ENCODE results near the gene PPP1R1C. TPM values are rescaled to one million over a fixed set of nuclear protein-coding genes. Genes with fewer than 3 reads are reported as not detected.

The PPP1R1C gene
- total RNA-seq, 2 donors from 2014 or later, result 2.8 to 6.1 TPM

DNA sequence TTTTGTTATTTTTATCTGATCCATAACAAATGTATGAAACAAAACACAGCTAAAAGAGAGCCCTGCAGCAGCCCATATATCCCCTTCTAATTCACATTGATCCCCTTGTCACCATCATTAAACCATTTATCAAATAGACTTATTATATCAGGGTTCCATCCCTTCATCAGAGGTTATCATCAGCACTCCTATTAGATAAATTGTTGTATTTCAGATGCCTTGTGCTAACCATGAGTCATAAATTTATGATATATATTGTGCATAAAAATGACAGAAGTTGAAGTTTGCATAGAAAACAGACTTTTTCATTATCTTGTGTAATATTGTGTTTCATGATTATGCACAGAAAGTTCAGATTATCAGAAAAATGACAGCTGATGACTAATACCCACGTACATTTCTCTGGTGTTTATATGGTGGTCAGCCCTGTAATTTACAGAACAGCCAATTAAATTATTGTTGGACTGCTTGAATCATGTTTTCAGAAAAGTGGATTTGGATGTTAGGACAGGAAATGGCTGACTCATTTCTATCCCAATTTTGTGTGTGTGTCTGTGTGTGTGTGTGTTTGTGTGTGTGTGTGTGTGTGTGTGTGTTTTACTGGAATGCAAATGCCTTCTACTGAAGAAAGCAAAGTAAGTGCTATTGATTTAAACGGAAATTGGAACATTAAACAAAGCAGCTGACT lies 80.9 kb downstream of the PPP1R1C start:
- TF ChIP-seq, protein P1, sequence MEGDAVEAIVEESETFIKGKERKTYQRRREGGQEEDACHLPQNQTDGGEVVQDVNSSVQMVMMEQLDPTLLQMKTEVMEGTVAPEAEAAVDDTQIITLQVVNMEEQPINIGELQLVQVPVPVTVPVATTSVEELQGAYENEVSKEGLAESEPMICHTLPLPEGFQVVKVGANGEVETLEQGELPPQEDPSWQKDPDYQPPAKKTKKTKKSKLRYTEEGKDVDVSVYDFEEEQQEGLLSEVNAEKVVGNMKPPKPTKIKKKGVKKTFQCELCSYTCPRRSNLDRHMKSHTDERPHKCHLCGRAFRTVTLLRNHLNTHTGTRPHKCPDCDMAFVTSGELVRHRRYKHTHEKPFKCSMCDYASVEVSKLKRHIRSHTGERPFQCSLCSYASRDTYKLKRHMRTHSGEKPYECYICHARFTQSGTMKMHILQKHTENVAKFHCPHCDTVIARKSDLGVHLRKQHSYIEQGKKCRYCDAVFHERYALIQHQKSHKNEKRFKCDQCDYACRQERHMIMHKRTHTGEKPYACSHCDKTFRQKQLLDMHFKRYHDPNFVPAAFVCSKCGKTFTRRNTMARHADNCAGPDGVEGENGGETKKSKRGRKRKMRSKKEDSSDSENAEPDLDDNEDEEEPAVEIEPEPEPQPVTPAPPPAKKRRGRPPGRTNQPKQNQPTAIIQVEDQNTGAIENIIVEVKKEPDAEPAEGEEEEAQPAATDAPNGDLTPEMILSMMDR (conservative IDR thresholded peaks at IDR 0.05), result no peak
- H3K9me3 ChIP-seq (ENCODE audit: control insufficient read depth, low read length), result no peaks in the 10 kb centered on the region
- no peak overlapping the region for H3K27ac ChIP-seq (ENCODE audit: low read depth, low read length)
- no peak for DNase-seq
- H3K27me3 Mint-ChIP-seq (ENCODE audit: insufficient read depth), result no peaks in the 10 kb centered on the region
- peaks cover 16% of the 10 kb centered on the region for H3K4me1 Mint-ChIP-seq
- no peaks in the 10 kb centered on the region for H3K36me3 ChIP-seq (ENCODE audit: control insufficient read depth, insufficient read depth, low read length)
- H3K36me3 Mint-ChIP-seq (ENCODE audit: low read depth), result no peaks in the 10 kb centered on the region
- WGBS, 2 experiments (ENCODE audit: insufficient coverage in 1 of 2, insufficient read length in 1 of 2), result 83 to 87% methylated on average over 2 of the region's 2 CpGs
- no peak overlapping the region for H3K9ac ChIP-seq (ENCODE audit: extremely low read depth, low read length, poor library complexity, severe bottlenecking)
- no peaks in the 10 kb centered on the region for H3K4me1 ChIP-seq (ENCODE audit: control insufficient read depth, insufficient read depth, low read length)
- no peak overlapping the region for H3K4me3 Mint-ChIP-seq
- H3K27ac Mint-ChIP-seq, result no peak overlapping the region
- H3K9me3 Mint-ChIP-seq, result no peaks in the 10 kb centered on the region
- H3K4me3 ChIP-seq (ENCODE audit: low read length), result no peak overlapping the region
- no peaks in the 10 kb centered on the region for H3K27me3 ChIP-seq (ENCODE audit: control insufficient read depth, insufficient read depth, low read length, poor library complexity, severe bottlenecking)

DNA sequence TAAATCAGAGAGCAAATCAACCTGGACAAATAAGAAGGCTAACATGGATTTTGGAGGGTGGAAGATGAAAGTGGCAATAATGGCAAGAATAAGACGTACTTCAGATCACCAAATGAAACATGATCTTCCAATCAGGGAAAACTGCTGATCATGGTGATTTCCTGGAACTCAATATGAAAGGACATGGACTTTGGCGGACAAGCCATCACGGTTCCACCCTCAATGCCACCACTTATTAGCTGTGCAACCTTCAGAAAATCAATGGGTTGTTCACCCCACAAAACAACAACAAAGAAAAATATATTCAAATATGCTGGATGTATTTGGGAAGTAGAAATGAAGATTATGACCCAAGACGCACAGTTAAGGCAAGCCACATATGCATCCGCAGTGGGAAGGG lies 81.7 kb downstream of the PPP1R1C start:
- H3K4me3 ChIP-seq (ENCODE audit: low read length), result no peak overlapping the region
- Mint-ChIP-seq H3K27ac (no peak overlapping the region), H3K4me1 (peaks cover 16% of the 10 kb centered on the region), H3K36me3 (ENCODE audit: low read depth) (no peaks in the 10 kb centered on the region), H3K27me3 (ENCODE audit: insufficient read depth) (no peaks in the 10 kb centered on the region), H3K4me3 (no peak overlapping the region), H3K9me3 (no peaks in the 10 kb centered on the region)
- H3K36me3 ChIP-seq (ENCODE audit: control insufficient read depth, insufficient read depth, low read length), result no peaks in the 10 kb centered on the region
- H3K4me1 ChIP-seq (ENCODE audit: control insufficient read depth, insufficient read depth, low read length), result no peaks in the 10 kb centered on the region
- H3K27ac ChIP-seq (ENCODE audit: low read depth, low read length), result no peak overlapping the region
- H3K9ac ChIP-seq (ENCODE audit: extremely low read depth, low read length, poor library complexity, severe bottlenecking), result no peak overlapping the region
- H3K9me3 ChIP-seq (ENCODE audit: control insufficient read depth, low read length), result no peaks in the 10 kb centered on the region
- 97 to 100% methylated on average over 3 to 5 of the region's 5 CpGs for WGBS, 2 experiments (ENCODE audit: insufficient coverage in 1 of 2, insufficient read length in 1 of 2)
- no peaks in the 10 kb centered on the region for H3K27me3 ChIP-seq (ENCODE audit: control insufficient read depth, insufficient read depth, low read length, poor library complexity, severe bottlenecking)
- no peak for DNase-seq
- TF ChIP-seq, protein P1 (conservative IDR thresholded peaks at IDR 0.05), result no peak

DNA sequence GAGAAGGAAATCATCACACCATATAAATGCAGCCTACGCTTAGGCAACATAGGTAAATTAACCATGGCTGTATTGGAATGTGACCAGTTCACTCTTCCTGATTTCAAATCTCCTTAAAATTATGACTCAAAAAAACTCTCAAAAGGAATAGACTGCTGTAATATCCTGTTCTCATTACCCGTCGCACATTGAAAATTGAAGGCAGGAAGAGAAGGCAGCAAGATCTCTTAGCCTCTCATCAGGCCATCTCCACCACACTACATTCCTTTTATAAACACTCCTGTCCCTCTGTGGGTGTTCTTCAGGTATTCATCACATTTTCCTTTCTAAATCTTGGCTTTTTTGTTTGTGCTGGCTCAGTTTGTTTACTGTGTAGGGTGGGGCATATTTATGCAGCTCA lies 83.2 kb downstream of the PPP1R1C start:
- no peak for DNase-seq
- no peaks in the 10 kb centered on the region for H3K9me3 ChIP-seq (ENCODE audit: control insufficient read depth, low read length)
- H3K4me1 Mint-ChIP-seq, result peaks cover 18% of the 10 kb centered on the region
- H3K4me3 Mint-ChIP-seq, result no peak overlapping the region
- WGBS, 2 experiments (ENCODE audit: insufficient coverage in 1 of 2, insufficient read length in 1 of 2), result 81 to 94% methylated on average over 3 of the region's 3 CpGs
- H3K9me3 Mint-ChIP-seq, result no peaks in the 10 kb centered on the region
- no peaks in the 10 kb centered on the region for H3K27me3 Mint-ChIP-seq (ENCODE audit: insufficient read depth)
- H3K27me3 ChIP-seq (ENCODE audit: control insufficient read depth, insufficient read depth, low read length, poor library complexity, severe bottlenecking), result no peaks in the 10 kb centered on the region
- H3K27ac ChIP-seq (ENCODE audit: low read depth, low read length), result no peak overlapping the region
- no peak overlapping the region for H3K9ac ChIP-seq (ENCODE audit: extremely low read depth, low read length, poor library complexity, severe bottlenecking)
- H3K27ac Mint-ChIP-seq, result peak overlapping the region; percentile 56
- no peak overlapping the region for H3K4me3 ChIP-seq (ENCODE audit: low read length)
- no peaks in the 10 kb centered on the region for H3K36me3 ChIP-seq (ENCODE audit: control insufficient read depth, insufficient read depth, low read length)
- no peaks in the 10 kb centered on the region for H3K4me1 ChIP-seq (ENCODE audit: control insufficient read depth, insufficient read depth, low read length)
- TF ChIP-seq, protein P1 (conservative IDR thresholded peaks at IDR 0.05), result no peak
- no peaks in the 10 kb centered on the region for H3K36me3 Mint-ChIP-seq (ENCODE audit: low read depth)
